NCI-H146 treated with DMSO at 0.1 percent for 48 hours (cell line): ENCODE results near the gene ITPKA.

Source experiments
- DNase-seq: peaks from one replicate; lab custom pipeline; 2025; ENCODE audit not compliant: unreplicated experiment; lab: John Stamatoyannopoulos, UW

Gene ITPKA

GRCh38 chr15:41507820-41508290, 14.2 kb downstream of the ITPKA start:
- no peak for DNase-seq

GRCh38 chr15:41510728-41511127, 17.1 kb downstream of the ITPKA start:
- no peak for DNase-seq

- DNase-seq: no peak
These were observed 17.7 kb downstream of the ITPKA start for GRCh38 chr15:41511331-41511898.

- DNase-seq: no peak
These were observed 18.3 kb downstream of the ITPKA start for GRCh38 chr15:41511899-41512369.

GRCh38 chr15:41512512-41512939, 18.9 kb downstream of the ITPKA start:
- no peak for DNase-seq

- DNase-seq: no peak
These were observed 19.3 kb downstream of the ITPKA start for GRCh38 chr15:41512940-41513505.

GRCh38 chr15:41513506-41514227, 20.0 kb downstream of the ITPKA start, which contains the start of gene LTK:
Gene LTK, minus strand, starts transcription at chr15:41513827. Its CDS starts 118 bp downstream, at chr15:41513709.
- no peak for DNase-seq

- DNase-seq: no peak
These were observed 24.3 kb downstream of the ITPKA start for GRCh38 chr15:41517895-41518449.

- DNase-seq: no peak
These were observed 27.0 kb downstream of the ITPKA start for GRCh38 chr15:41520636-41521035.

GRCh38 chr15:41521614-41522013, 27.9 kb downstream of the ITPKA start:
- no peak for DNase-seq

GRCh38 chr15:41523097-41523496, 29.4 kb downstream of the ITPKA start:
- no peak for DNase-seq

GRCh38 chr15:41530363-41530956, 36.8 kb downstream of the ITPKA start:
- DNase-seq: no peak

GRCh38 chr15:41535544-41535943, 41.9 kb downstream of the ITPKA start:
- no peak for DNase-seq

- DNase-seq: no peak
These were observed 43.2 kb downstream of the ITPKA start for GRCh38 chr15:41536866-41537265.

- no peak for DNase-seq
These were observed 49.8 kb downstream of the ITPKA start for GRCh38 chr15:41543521-41543870.

- no peak for DNase-seq
These were observed 51.0 kb downstream of the ITPKA start for GRCh38 chr15:41544650-41545015.

GRCh38 chr15:41545218-41545617, 51.5 kb downstream of the ITPKA start:
- DNase-seq: no peak

- no peak for DNase-seq
These were observed 53.4 kb downstream of the ITPKA start for GRCh38 chr15:41546851-41547786.

- DNase-seq: no peak
These were observed 56.5 kb downstream of the ITPKA start for GRCh38 chr15:41550066-41550775.
